Uterus (tissue), 2 donors: ENCODE measurements around the gene TAF13.

Source experiments
- CTCF ChIP-seq, 4 experiments: fragments of 200-600 bp in 2 of 4; fragments of 450-650 bp in 2 of 4; sonication (generic) in 2 of 4; IDR thresholded peaks; one replicate each; pipeline ENCODE4 v1.5.1; 2016 to 2019; ENCODE audit warnings: antibody characterized with exemption in 4 of 4, mild to moderate bottlenecking in 2 of 4, moderate library complexity in 1 of 4
- POLR2A ChIP-seq, 2 donors: fragments of 450-650 bp; IDR thresholded peaks; one replicate each; pipeline ENCODE4 v1.6.1; 2016; ENCODE audit warnings: antibody characterized with exemption in 2 of 2, mild to moderate bottlenecking in 1 of 2, moderate library complexity in 1 of 2

- TF ChIP-seq CTCF (IDR thresholded peaks at IDR 0.05) (no peak), POLR2A (IDR thresholded peaks at IDR 0.05) (no peak)
These were observed 15.1 kb downstream of the TAF13 start for GRCh38 chr1:109060707-109061106.
